SK-N-SH (cell line): Measurements from ENCODE around the gene RALBP1.

Experiments used
- EP300 ChIP-seq, 2 experiments: IDR thresholded peaks; 2 replicates each; pipeline versions ENCODE4 v1.4.0 to v1.6.1; 2012; ENCODE audit warnings: borderline replicate concordance in 1 of 2, low read depth in 1 of 2, low read length in 1 of 2
- EZH2phosphoT487 ChIP-seq: fragments of 200-600 bp; sonication (generic); IDR thresholded peaks from 2 replicates; pipeline ENCODE4 v1.6.1; 2017; ENCODE audit warnings: low read depth, mixed run types, mild to moderate bottlenecking, antibody characterized with exemption, moderate library complexity, borderline replicate concordance
- FOXM1 ChIP-seq: IDR thresholded peaks from 2 replicates; pipeline ENCODE4 v1.4.0; 2012; ENCODE audit warnings: low read depth, mild to moderate bottlenecking
- NRF1 ChIP-seq: IDR thresholded peaks from 2 replicates; pipeline ENCODE4 v1.6.1; 2012; ENCODE audit warnings: low read depth, mild to moderate bottlenecking, low read length
- RAD21 ChIP-seq: IDR thresholded peaks from 2 replicates; pipeline ENCODE4 v1.6.1; 2012; ENCODE audit warnings: mild to moderate bottlenecking, low read length
- RFX5 ChIP-seq: IDR thresholded peaks from 2 replicates; pipeline ENCODE4 v1.6.1; 2012; ENCODE audit warnings: mild to moderate bottlenecking, improper control_type of control experiment, low read length
- TAF1 ChIP-seq: IDR thresholded peaks from 2 replicates; pipeline ENCODE4 v1.6.1; 2012; ENCODE audit warnings: low read depth, mild to moderate bottlenecking, low read length, moderate library complexity, borderline replicate concordance
- TEAD4 ChIP-seq: IDR thresholded peaks from 2 replicates; pipeline ENCODE4 v1.4.0; 2012; ENCODE audit warnings: mild to moderate bottlenecking, borderline replicate concordance; ENCODE audit not compliant: insufficient read depth
- ZBTB33 ChIP-seq: IDR thresholded peaks from 2 replicates; pipeline ENCODE4 v1.4.0; 2012; ENCODE audit warnings: low read depth, borderline replicate concordance
- TF ChIP-seq, protein P1 (sequence below): fragments of 200-600 bp; sonication (generic); IDR thresholded peaks from 2 replicates; pipeline ENCODE4 v1.6.1; 2017; ENCODE audit warnings: antibody characterized with exemption, mild to moderate bottlenecking, moderate library complexity
- TF ChIP-seq, protein P2 (sequence below): IDR thresholded peaks from 2 replicates; pipeline ENCODE4 v1.4.0; 2012; ENCODE audit warnings: low read depth
- TF ChIP-seq, protein P3 (sequence below): IDR thresholded peaks from 2 replicates; pipeline ENCODE4 v1.6.1; 2012; ENCODE audit warnings: mild to moderate bottlenecking, low read depth, low read length, moderate library complexity

GRCh38 chr18:9506046-9506792 lies 30.9 kb downstream of the RALBP1 start:
- no peak for TF ChIP-seq FOXM1
- TF ChIP-seq, protein P1, sequence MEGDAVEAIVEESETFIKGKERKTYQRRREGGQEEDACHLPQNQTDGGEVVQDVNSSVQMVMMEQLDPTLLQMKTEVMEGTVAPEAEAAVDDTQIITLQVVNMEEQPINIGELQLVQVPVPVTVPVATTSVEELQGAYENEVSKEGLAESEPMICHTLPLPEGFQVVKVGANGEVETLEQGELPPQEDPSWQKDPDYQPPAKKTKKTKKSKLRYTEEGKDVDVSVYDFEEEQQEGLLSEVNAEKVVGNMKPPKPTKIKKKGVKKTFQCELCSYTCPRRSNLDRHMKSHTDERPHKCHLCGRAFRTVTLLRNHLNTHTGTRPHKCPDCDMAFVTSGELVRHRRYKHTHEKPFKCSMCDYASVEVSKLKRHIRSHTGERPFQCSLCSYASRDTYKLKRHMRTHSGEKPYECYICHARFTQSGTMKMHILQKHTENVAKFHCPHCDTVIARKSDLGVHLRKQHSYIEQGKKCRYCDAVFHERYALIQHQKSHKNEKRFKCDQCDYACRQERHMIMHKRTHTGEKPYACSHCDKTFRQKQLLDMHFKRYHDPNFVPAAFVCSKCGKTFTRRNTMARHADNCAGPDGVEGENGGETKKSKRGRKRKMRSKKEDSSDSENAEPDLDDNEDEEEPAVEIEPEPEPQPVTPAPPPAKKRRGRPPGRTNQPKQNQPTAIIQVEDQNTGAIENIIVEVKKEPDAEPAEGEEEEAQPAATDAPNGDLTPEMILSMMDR = no peak
- TF ChIP-seq TAF1 = no peak
- TF ChIP-seq, protein P2, sequence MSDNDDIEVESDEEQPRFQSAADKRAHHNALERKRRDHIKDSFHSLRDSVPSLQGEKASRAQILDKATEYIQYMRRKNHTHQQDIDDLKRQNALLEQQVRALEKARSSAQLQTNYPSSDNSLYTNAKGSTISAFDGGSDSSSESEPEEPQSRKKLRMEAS = no peak
- no peak for TF ChIP-seq EZH2phosphoT487
- TF ChIP-seq RFX5 = no peak
- TF ChIP-seq ZBTB33 = no peak
- TF ChIP-seq TEAD4 = no peak
- TF ChIP-seq RAD21 = no peak
- no peak for TF ChIP-seq EP300 (IDR thresholded peaks at IDR 0.05; ENCODE audit: borderline replicate concordance in 1 of 2, low read depth in 1 of 2, low read length in 1 of 2)
- no peak for TF ChIP-seq NRF1
- TF ChIP-seq, protein P3, sequence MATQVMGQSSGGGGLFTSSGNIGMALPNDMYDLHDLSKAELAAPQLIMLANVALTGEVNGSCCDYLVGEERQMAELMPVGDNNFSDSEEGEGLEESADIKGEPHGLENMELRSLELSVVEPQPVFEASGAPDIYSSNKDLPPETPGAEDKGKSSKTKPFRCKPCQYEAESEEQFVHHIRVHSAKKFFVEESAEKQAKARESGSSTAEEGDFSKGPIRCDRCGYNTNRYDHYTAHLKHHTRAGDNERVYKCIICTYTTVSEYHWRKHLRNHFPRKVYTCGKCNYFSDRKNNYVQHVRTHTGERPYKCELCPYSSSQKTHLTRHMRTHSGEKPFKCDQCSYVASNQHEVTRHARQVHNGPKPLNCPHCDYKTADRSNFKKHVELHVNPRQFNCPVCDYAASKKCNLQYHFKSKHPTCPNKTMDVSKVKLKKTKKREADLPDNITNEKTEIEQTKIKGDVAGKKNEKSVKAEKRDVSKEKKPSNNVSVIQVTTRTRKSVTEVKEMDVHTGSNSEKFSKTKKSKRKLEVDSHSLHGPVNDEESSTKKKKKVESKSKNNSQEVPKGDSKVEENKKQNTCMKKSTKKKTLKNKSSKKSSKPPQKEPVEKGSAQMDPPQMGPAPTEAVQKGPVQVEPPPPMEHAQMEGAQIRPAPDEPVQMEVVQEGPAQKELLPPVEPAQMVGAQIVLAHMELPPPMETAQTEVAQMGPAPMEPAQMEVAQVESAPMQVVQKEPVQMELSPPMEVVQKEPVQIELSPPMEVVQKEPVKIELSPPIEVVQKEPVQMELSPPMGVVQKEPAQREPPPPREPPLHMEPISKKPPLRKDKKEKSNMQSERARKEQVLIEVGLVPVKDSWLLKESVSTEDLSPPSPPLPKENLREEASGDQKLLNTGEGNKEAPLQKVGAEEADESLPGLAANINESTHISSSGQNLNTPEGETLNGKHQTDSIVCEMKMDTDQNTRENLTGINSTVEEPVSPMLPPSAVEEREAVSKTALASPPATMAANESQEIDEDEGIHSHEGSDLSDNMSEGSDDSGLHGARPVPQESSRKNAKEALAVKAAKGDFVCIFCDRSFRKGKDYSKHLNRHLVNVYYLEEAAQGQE = no peak
